ENCODE measurements around the gene MPP1. TPM values are rescaled to one million over a fixed set of nuclear protein-coding genes. Genes with fewer than 3 reads are reported as not detected.

The MPP1 gene
- total and polyA plus RNA-seq, 2 of the 8 experiments (the other 6 are each of a cell fraction or from before 2014, with no cell fraction given): 7.6 to 13.4 TPM

- no peak overlapping the region for H3K23ac ChIP-seq (ENCODE audit: insufficient read length)
- H2BK120ac ChIP-seq (replicated peaks; ENCODE audit: low read depth, low read length): no peak overlapping the region
- H3K36me3 ChIP-seq (ENCODE audit: control insufficient read depth in 2 of 4, insufficient read depth in 4 of 4, low read length in 3 of 4): no peaks in the 10 kb centered on the region
- no peak overlapping the region for H4K5ac ChIP-seq (ENCODE audit: insufficient read length, low read depth, low read length)
- no peak overlapping the region for H3K14ac ChIP-seq (ENCODE audit: insufficient read length)
- H3K9me3 ChIP-seq (ENCODE audit: insufficient read depth in 2 of 2, low read depth in 1 of 2, low read length in 1 of 2): no peaks in the 10 kb centered on the region
- no peak overlapping the region for H3K4ac ChIP-seq (replicated peaks; ENCODE audit: insufficient read length, low read depth, low read length)
- no peaks in the 10 kb centered on the region for H3K27me3 ChIP-seq (replicated peaks in 1 of 4; ENCODE audit: control insufficient read depth in 3 of 4, extremely low read depth in 1 of 4, insufficient read depth in 3 of 4, low read length in 3 of 4)
- no peak overlapping the region for H2AK5ac ChIP-seq (ENCODE audit: low read depth, low read length)
- H3K79me2 ChIP-seq (ENCODE audit: control insufficient read depth in 1 of 2, insufficient read depth in 2 of 2, low read length in 2 of 2): no peaks in the 10 kb centered on the region
- FAIRE-seq: no peak
- no peak overlapping the region for H2AFZ ChIP-seq (ENCODE audit: low read length)
- no peak overlapping the region for H4K8ac ChIP-seq (ENCODE audit: extremely low read depth, insufficient read depth, low read length)
- H4K91ac ChIP-seq (replicated peaks; ENCODE audit: insufficient read length, low read length): no peak overlapping the region
- no peak overlapping the region for H3K4me3 ChIP-seq (ENCODE audit: extremely low read depth in 1 of 4, insufficient read depth in 2 of 4, low read depth in 3 of 4, low read length in 4 of 4)
- H3K79me1 ChIP-seq (ENCODE audit: low read depth, low read length): no peaks in the 10 kb centered on the region
- no peak overlapping the region for H2BK12ac ChIP-seq (ENCODE audit: low read depth, low read length)
- H3K18ac ChIP-seq (ENCODE audit: extremely low read depth, low read length): no peak overlapping the region
- H3K27ac ChIP-seq (ENCODE audit: low read depth, low read length): no peak overlapping the region
- CTCF ChIA-PET (ENCODE audit: partially characterized antibody): interaction anchor here (0.7 to 1.6 kb wide), 5 partner anchors 14 to 140 kb away, joined by 3 to 6 read pairs (median 4); no protein-coding TSS in a partner anchor
- H3K23me2 ChIP-seq (ENCODE audit: low read depth, low read length): no peaks in the 10 kb centered on the region
- no peaks in the 10 kb centered on the region for H4K20me1 ChIP-seq (replicated peaks in 1 of 2; ENCODE audit: control insufficient read depth in 1 of 2, insufficient read depth in 2 of 2, low read length in 2 of 2)
- no peak overlapping the region for H2BK5ac ChIP-seq (ENCODE audit: low read depth, low read length)
- 84% methylated on average over 7 of the region's 7 CpGs; no CpG with 5 or more reads in 1 of the 2 experiments for WGBS, 2 experiments (ENCODE audit: extremely low coverage in 1 of 2, insufficient coverage in 1 of 2, insufficient read length in 1 of 2, insufficient replicate concordance in 2 of 2, low coverage in 1 of 2, low lambda C conversion rate in 2 of 2, missing lambda C conversion rate in 1 of 2)
- no peaks in the 10 kb centered on the region for H3K4me1 ChIP-seq (replicated peaks in 1 of 4; ENCODE audit: control insufficient read depth in 3 of 4, insufficient read depth in 4 of 4, low read length in 3 of 4)
- POLR2A ChIA-PET (ENCODE audit: partially characterized antibody): no interaction called here
- DNase-seq (ENCODE audit: low read depth in 1 of 2, low spot score in 2 of 2): no peak
- H3K9ac ChIP-seq (replicated peaks in 1 of 4; ENCODE audit: extremely low read depth in 1 of 4, low read depth in 3 of 4, low read length in 3 of 4): no peak overlapping the region
- no peak overlapping the region for H3K56ac ChIP-seq (replicated peaks; ENCODE audit: insufficient read length, low read depth, low read length)
- no peak overlapping the region for H3K4me2 ChIP-seq (ENCODE audit: insufficient read depth in 1 of 2, low read depth in 2 of 2, low read length in 2 of 2)
- no peak overlapping the region for H2BK20ac ChIP-seq (ENCODE audit: low read length)
- no peak overlapping the region for H2BK15ac ChIP-seq (ENCODE audit: low read length)
- TF ChIP-seq ZNF274 (IDR thresholded peaks at IDR 0.05; ENCODE audit: borderline replicate concordance, extremely low read depth, low read length): no peak
- TF ChIP-seq GTF2F1 (IDR thresholded peaks at IDR 0.05; ENCODE audit: borderline replicate concordance, low read depth, low read length): no peak
- no peak for TF ChIP-seq NRF1 (IDR thresholded peaks at IDR 0.05; ENCODE audit: low read depth, low read length)
- no peak for TF ChIP-seq SAP30 (IDR thresholded peaks at IDR 0.05; ENCODE audit: insufficient read depth, insufficient replicate concordance, low read length)
- TF ChIP-seq PHF8 (conservative IDR thresholded peaks at IDR 0.05; ENCODE audit: low read depth, low read length): no peak
- no peak for TF ChIP-seq CEBPB (IDR thresholded peaks at IDR 0.05; ENCODE audit: low read depth, low read length)
- TF ChIP-seq TCF12 (IDR thresholded peaks at IDR 0.05; ENCODE audit: low read depth, low read length): no peak
- no peak for TF ChIP-seq CBX8 (IDR thresholded peaks at IDR 0.05; ENCODE audit: borderline replicate concordance, low read depth, low read length)
- TF ChIP-seq RBBP5 (IDR thresholded peaks at IDR 0.05; ENCODE audit: borderline replicate concordance, low read depth, low read length): no peak
- no peak for TF ChIP-seq POLR2A (IDR thresholded peaks at IDR 0.05; ENCODE audit: control extremely low read depth in 1 of 2, low read depth in 2 of 2, low read length in 2 of 2)
- TF ChIP-seq HDAC2 (IDR thresholded peaks at IDR 0.05; ENCODE audit: borderline replicate concordance in 1 of 2, low read depth in 2 of 2, low read length in 2 of 2): no peak
- TF ChIP-seq EP300 (IDR thresholded peaks at IDR 0.05; ENCODE audit: borderline replicate concordance in 1 of 2, low read depth in 2 of 2, low read length in 2 of 2): no peak
- no peak for TF ChIP-seq KDM1A (IDR thresholded peaks at IDR 0.05; ENCODE audit: borderline replicate concordance, low read length)
- no peak for TF ChIP-seq FOSL1 (IDR thresholded peaks at IDR 0.05; ENCODE audit: insufficient read depth, low read depth, low read length)
These were observed 73.4 kb downstream of the MPP1 start for GRCh38 chrX:154731881-154732280.

All from H1 (cell line).